ENCODE measurements around the gene PRR5L.
A peak's percentile ranks its signal among the peaks of the same experiment; 100 is the strongest.

PRR5L gene, protein sequence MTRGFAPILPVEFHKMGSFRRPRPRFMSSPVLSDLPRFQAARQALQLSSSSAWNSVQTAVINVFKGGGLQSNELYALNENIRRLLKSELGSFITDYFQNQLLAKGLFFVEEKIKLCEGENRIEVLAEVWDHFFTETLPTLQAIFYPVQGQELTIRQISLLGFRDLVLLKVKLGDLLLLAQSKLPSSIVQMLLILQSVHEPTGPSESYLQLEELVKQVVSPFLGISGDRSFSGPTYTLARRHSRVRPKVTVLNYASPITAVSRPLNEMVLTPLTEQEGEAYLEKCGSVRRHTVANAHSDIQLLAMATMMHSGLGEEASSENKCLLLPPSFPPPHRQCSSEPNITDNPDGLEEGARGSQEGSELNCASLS

GRCh38 chr11:36295926-36296325 is at the start of gene PRR5L:
Gene PRR5L (plus strand): TSS chr11:36296288. CDS start chr11:36401122, 104,834 bp downstream.
- no peak for DNase-seq

DNA sequence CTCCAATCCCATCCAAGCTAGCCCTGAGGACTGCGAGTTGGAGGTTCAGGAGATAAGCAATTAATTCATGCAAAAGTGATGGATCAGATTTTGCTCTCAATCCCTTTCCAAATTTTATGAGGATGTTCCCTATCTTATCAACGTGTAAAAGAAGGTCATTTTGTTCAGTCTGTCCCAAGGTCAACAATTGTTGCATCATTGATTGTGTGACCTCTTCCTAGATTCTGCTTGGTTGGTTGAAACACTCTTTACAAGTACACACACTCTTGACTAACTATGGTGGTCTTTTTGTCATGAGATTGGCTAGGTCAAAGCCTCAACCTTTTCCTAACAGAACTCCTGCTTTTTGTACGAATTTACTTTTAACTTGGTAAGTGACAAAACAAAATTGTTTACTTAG is 48.6 kb upstream of the PRR5L start:
- DNase-seq: no peak

- no peak for DNase-seq
These were observed 47.7 kb upstream of the PRR5L start for GRCh38 chr11:36248436-36248835.

DNA sequence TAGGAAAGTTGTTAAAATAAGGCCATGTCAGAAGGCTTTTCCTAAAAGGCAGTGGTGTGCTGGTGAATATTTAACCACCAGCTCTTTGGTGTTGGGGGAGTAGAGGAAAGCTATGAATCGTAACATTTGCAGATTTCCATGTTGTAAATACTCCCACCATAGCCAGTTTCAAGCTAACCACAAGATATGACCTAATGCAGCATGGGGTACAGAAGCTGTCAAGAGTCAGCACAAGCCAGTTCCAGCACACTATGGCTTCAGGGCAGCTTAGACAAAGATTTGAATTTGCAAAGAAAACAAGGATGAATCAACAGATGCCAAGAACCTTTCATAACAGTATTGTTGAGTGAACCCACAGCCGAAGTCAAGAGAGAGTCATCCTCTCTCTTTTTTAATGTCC is 46.8 kb upstream of the PRR5L start:
- no peak for DNase-seq

DNA sequence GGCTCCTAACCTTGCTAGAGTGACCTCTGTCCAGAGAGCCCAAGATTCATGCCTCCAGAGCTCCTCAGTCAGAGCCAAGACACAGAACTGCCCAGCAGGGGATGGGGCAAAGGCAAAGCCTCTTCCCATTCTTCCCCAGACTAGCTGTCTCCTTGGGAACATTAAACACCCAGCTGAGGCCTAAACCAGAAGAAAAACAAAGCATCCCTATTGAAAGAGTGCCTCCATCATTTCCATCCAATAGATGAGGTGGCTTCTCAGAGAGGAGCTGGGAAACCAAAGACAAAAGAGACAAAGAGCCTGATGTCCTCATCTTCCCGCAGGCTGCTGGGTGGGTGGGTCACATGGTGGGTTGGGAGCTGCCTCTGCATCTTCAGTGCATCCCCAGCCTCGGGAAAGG is 44.3 kb upstream of the PRR5L start:
- no peak for DNase-seq

DNA sequence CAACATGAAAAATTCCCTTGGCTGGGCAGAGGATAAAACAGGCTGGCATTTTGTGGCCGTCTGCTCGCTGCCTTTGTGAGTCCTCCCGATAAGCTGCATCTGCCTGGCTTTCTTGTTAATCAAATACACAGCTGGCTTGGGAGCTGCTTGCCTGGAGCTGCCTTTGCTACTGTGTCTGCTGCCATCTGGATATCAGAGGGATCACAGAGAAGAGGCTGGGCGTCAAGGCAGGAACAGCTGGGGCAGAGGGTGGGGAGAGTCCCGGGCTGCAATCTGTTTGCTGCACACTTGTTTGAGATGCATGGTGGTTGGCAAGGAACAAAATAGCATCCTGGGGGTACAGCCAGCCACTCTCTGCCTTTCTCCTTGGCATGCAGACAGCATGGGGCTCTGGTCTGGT is 42.9 kb upstream of the PRR5L start:
- no peak for DNase-seq

DNA sequence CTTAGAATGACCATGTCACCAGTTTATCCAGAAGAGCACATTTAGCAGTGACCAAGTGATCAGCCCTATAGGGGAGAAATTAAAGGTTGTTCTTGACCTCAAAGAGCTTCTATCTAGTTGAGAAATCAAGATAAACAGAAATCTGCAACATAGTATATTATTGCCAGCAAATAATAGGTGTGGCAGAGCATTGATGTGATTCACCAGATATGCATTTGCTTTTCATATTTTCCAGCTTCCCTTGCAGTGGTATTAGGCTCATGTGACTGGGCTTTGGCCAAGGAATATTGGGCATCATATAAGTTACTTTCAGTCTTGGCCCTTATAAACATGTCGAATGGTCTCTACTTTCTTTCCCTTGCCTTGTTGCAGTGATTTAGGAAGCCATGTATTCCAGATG is 41.4 kb upstream of the PRR5L start:
- DNase-seq: no peak

GRCh38 chr11:36257351-36257750 is 38.7 kb upstream of the PRR5L start:
- DNase-seq: no peak

GRCh38 chr11:36258730-36259360 is 37.2 kb upstream of the PRR5L start:
- no peak for DNase-seq

DNA sequence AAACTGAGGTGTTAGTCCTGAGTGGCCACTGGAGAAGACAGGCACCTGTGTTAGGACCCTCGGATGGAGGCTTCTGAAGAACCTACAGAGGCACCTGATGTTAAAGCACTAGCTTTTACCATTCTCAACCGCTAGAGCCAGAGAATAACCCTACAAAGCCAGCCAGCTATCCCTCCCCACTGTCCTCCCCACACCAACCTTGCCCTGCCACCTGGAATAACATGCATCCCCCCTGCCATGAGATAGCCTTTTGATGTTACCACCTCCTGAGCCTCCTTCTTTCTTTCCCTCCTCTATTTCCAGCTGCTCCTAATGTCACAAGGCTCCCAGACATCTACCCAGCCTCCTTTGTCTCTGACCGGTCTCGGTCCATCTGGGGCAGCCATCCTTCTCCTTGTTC is 35.0 kb upstream of the PRR5L start:
- no peak for DNase-seq

DNA sequence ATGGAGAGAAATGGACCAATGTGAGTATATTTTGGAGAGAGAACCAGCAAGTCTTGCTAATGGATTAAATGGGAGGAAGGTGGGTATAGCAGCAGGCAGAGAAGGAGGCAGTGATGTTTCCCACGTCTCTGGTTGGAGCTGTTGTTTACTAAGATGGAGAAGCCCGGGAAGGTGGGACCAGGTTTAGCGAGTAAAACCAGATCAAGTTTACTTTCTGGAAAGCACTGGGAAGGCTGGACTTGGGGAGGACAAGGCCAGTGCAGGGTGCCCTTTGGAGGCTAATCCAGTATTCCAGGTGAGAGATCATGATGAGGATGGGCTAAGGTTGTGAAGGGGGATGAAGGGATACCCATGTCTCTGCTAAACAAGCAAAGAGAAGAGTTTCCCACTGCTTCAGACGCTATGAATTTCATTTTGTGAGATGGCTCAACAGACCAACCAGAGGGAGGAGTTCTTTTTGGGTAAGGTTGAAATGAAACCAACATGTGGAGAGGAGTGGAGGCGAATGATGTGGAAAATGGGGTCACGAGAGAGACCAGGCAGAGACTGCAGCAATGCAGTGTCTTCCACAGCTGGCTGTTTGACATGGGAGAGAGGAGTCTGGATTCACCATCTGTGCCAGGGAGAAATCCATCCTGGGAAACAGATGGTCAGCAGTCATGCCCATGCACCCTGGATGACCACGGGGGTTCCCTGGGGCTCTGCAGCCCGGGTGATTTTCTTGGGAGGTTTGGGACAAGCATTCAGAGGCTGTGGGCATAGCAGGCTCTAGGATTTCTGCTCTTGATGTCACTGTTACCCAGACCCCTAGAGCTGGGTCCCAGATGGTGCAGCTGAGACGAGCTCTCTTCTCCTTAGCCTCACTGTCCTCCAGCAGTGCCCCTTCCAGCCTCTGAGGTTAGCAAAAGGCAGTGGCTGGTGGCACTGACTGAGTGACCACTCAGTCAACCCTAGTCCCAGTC is 31.8 kb upstream of the PRR5L start:
- no peak for DNase-seq

DNA sequence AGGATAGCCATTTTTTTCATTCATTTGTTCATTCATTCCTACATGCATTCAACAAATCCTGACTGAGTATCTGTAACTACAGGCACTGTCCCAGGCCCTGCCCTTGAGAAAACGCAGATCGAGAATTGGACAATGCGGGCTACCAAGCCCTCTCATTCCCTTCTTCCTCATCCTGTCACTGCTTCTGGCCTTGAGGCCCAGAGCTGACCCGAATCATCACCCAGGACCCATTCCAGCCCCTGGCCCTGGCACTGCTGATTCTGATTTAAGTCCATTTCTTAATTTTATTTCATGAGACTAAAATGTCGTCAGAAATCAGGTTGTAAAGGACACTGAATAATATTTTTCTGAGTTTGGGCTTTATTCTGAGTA is 31.1 kb upstream of the PRR5L start:
- no peak for DNase-seq

GRCh38 chr11:36265793-36266628 is 30.1 kb upstream of the PRR5L start:
- peak; percentile 26 to 48 for DNase-seq

GRCh38 chr11:36266767-36267166 is 29.3 kb upstream of the PRR5L start:
- no peak for DNase-seq

DNA sequence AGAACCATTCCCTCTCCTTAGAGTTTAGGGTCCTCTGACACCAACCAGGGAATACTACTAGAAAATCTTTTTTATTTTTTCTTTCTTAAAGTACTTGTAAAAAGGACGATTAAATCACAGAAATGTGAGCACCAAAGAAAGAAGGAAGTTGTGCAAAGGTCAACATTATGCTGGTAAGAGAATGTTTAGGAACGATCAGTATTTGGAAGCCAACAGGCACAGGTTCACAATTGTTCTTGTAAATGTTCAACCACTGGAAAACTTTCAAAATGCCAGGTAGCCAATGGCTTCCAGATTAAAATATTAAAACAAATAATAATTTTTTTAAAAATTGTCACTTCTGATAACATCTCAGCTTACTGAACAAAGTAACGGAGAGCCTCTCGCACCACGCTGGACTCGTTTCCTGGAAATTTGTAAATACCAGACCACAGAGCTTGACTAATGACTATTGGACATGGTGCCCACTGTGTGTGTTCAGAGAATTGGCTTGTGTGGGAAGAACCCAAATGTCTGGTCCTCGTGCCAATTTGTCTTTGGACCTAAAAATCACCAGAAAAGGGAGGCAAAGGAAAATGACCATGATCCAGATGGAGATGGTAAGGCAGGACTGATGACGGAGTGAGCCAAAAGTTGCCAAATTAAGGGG is 27.6 kb upstream of the PRR5L start:
- no peak for DNase-seq

GRCh38 chr11:36270701-36271100 is 25.4 kb upstream of the PRR5L start:
- DNase-seq: no peak

DNA sequence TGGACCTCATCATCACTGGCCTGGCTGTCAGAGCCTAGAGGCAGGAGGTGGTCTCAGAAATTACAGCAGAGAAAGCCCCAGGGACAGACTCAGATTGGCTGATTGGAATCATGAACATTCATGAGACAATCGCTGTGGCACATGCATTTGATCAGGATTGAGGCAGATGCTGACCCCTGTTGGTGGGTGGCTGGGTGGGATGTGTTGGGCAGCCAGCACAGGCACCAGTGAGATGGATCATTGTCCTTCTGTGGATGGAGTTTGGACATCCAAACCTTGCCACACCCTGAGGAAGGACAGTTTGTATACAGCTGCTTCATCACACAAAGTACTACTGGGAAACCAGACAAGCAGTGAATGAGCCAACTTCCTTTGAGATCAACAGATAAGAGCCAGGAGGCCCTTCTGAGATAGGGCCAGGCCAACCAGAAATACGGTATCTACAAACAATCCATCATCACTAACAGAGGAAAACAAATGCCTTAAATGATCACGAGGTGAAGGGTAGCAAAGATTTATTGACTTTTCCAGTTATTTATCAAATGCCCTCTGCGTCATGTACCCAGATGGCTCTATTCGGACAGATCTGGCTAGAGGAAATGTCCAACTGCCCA is 24.2 kb upstream of the PRR5L start:
- DNase-seq: no peak

DNA sequence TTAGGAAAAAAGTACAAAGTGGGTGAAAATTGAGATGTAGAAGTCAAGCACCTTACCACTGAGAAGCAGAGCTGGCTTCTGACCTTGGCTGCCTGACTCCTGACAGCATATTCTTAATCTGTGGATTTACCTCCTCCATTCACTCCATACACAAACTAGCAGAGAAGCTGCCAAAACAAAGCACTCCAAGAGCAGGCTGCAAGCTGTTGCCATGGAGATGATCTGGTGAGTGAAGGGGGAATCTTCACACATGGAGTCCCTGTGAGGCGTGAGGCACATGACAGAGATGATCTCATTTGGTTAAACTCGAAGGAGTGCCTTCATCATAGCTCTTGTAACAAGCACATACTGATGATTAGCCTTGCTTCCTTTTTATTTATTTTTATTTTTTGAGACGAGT is 23.0 kb upstream of the PRR5L start:
- no peak for DNase-seq

- no peak for DNase-seq
These were observed 21.7 kb upstream of the PRR5L start for GRCh38 chr11:36274414-36274813.

DNA sequence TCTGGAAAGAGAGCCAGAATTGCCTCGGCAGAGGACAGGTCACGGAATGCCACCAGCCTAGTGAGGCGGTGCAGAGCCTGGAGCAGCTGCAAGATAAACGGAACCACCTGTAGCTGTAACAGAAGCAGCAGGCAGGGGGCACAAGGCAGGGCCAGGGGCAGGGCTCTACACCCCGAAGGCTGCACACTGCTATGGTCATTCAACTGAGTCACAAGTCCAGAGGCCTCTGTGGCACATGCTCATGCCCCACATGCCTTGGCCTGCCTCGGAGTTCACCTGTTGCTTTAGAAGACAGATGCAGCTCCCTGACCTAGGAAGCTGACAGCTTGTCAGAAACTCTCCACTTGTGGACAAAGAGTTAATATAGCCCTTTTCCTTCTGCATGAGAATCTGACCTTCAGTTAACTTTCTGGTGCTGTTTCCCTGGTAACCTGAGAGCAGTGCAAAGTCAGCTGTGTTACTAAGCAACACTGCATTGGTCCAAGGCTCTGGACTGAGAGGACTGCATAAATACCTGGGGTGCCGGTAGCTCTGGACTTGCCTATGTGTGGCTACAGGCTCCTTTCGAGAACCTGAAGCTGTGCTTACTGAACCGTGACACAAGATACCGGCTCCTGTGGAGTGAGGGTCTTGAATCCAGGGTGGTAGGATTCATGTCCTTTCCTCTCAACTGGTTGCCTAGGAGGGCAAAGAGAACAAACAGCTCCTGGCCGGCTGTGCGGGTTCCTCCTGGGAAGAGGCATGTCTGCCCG is 17.4 kb upstream of the PRR5L start:
- no peak for DNase-seq

DNA sequence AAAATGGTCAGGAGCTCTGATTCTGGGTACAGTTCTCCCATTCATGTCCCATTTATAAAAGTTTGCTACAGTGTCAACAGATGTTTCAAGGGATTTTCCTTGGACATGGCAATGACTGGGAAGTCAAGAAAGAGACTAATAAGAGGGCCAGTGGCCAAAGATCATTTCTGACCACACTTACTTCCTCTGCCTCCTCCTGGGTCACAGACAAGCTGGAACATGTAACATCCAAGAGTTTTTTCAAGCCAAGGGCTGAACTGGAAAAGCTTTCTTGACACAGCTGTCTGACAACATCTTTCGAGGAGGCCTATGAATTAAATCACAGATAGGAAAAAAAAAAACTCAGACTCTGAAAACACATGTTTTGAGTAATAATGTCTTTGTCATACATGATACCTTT is 15.6 kb upstream of the PRR5L start:
- no peak for DNase-seq
